HG02798 (cell line): ENCODE results near the gene YWHAE.
"Not testable (repeated sequence)": the region's sequence is repeated elsewhere in the genome, so short reads cannot be mapped to it uniquely, and the experiment has no call there.

Source experiments
- ATAC-seq: cut with Tn5 transposase; IDR thresholded peaks from one replicate; pipeline ENCODE4 v1.9.1; 2021; ENCODE audit warnings: mild to moderate bottlenecking; ENCODE audit not compliant: unreplicated experiment, poor library complexity

The YWHAE gene

GRCh38 chr17:1413281-1413791, 13.3 kb upstream of the YWHAE start:
- ATAC-seq: no peak

- no peak for ATAC-seq
Measured at GRCh38 chr17:1412185-1413110, 12.4 kb upstream of the YWHAE start.

DNA sequence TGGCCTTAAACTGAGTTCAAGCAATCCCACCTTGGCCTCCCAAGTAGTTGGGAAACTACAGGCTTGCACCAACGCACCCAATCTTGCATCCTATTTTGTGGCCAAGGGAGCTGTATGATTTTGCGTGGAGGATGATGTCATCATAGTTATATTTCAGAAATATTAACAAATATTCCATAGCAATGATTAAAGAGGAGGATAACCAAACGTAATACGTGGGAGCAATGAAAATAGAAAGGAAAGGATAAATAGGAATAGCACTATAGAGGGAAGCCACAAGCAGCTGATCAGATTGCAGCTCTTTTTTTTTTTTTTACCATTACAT, 2.2 kb upstream of the YWHAE start:
- ATAC-seq: no peak

DNA sequence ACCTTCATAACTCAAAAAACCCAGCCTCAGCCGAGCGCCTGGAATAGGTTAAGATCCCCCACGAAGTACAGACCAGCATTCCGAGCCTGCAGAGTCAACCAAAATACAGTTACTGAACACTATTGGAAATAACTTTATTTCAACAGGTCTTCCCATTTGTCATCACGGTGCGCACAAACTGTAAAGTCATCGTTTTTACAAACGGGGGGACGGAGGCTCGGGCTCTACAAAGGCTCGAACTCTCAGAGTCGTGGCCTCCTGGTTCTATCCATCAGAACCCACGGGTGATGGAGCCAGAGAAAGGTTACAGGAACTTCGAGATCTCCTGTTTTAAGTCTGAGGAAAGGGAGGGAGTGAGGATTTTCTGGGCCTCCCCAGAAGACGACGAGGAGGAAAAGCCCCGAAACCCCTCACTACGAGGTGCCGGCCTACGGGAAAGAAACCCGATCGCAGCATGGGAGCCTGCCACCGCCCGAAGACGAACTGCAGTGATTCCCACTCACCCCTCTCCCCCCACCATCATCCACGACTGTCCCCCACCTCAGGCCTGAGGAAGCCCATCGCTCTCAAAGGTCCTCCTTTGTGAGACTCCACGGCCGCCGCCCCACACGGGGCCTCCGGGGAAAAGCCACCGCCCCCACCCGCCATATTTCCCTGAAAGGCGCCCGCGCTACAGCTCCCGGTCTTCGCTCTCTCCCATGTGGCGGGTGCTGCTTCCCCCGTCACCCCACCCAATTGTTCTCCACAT, 917 bp downstream of the YWHAE start:
- peak; percentile 20 for ATAC-seq

DNA sequence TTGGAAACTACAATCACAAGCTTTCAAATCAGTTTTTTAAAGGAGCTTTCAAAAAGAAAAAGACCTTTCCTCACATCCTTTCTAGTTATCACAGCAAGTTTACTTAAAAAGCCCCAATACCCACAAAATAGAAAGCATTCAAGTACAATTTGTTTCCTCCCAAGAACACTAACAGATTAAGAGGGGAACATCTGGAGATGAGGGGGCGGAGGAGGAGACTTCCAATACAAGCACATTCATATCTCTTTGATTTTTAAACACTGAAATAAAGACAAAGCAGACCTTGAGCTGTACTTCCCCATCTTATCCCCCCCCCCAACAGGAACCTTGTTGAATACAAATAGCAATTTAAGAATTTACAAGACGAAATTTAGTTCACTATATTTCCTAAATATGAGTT, 2.0 kb downstream of the YWHAE start:
- ATAC-seq: no peak

DNA sequence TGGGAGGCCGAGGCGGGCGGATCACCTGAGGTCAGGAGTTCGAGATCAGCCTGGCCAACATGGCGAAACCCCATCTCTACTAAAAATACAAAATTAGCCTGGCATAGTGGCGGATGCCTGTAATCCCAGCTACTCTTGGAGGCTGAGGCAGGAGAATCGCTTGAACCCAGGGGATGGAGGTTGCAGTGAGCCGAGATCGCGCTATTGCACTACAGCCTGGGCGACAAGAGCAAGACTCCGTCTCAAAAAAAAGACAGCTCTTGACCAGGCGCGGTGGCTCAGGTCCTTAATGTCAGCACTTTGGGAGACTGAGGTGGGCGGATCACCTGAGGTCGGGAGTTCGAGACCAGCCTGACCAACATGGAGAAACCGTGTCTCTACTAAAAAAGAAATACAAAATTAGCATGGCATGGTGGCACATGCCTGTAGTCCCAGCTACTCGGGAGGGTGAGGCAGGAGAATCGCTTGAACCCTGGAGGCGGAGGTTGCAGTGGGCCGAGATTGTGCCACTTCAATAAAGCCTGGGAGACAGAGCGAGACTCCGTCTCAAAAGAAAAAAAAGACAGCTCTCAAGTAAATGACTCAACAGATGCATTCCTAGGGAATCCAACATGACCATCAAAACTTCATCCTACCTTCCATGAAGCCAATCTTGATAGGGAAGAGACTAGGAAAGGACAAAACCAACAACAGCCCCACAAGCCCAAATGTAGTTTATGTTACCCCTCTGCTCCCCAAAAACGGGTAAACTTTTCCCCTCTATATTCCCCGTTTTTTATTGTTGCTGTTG, 4.0 kb downstream of the YWHAE start:
- ATAC-seq: not testable (repeated sequence)

- no peak for ATAC-seq
Measured at GRCh38 chr17:1391577-1391976, 8.4 kb downstream of the YWHAE start.

GRCh38 chr17:1390432-1391367, 9.3 kb downstream of the YWHAE start:
- no peak for ATAC-seq

DNA sequence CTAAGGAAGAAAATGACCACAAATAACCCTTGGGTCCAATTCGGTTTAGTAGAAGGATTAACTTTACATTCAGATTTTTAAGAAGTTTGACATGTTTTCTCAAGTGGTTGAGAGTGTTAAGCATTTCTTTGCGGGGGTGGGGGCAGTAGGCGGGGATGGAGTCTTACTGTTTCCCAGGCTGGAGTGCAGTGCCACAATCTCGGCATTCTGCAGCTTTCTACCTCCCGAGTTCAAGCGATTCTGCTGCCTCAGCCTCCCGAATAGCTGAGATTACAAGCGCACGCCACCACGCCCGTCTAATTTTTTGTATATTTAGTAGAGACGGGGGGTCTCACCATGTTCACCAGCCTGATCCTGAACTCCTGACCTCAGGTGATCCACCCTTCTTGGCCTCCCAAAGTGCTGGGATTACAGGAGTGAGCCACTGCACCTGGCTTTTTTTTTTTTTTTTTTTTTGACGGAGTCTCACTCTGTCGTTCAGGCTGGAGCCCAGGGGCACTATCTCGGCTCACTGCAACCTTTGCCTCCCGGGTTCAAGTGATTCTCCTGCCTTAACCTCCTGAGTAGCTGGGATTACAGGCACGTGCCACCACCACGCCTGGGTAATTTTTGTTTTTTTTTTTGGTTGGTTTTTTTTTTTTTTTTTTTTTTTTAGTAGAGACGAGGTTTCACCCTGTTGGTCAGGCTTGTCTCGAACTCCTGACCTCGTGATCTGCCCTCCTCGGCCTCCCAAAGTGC, 12.4 kb downstream of the YWHAE start:
- not testable (repeated sequence) for ATAC-seq

DNA sequence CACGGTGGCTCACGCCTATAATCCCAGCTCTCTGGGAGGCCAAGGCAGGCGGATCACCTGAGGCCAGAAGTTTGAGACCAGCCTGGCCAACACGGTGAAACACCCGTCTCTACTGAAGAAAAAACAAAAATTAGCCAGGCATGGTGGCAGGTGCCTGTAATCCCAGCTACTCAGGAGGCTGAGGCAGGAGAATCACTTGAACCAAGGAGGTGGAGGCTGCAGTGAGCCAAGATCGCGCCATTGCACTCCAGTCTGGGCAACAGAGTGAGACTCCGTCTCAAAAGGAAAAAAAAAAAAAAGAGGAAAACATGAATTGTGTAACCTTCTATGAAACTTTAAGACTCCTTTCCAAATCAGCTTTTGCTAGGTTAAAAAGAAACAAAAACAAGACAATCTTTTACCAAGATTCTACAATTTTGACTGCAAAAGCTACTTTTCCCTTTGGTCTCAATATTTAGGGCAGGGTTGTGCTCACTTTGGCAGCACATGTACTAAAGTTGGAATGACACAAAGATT, 13.3 kb downstream of the YWHAE start:
- ATAC-seq: not testable (repeated sequence)

GRCh38 chr17:1386265-1386664, 13.8 kb downstream of the YWHAE start:
- ATAC-seq: no peak

DNA sequence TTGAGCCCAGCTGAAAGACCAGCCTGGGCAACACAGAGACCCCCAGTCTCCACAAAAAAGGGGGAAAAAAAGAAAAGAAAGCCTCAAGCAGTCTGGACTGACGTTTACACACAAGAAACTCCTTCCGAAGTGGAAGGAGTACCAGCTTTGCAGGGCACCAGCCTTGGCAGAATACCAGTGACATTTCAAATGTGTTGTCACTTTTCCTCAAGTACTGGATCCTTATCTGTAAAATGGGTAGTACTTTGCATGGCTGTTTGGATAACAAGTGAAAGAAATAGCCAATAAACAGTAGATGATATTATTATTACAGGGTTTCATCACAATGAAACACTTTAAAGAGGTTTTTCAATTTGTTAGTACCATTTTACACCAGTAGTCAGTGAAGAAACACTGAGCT, 14.2 kb downstream of the YWHAE start:
- ATAC-seq: no peak

GRCh38 chr17:1384905-1385435, 15.1 kb downstream of the YWHAE start:
- no peak for ATAC-seq

- peak; percentile 57 for ATAC-seq
Measured at GRCh38 chr17:1379930-1380313, 20.1 kb downstream of the YWHAE start.

DNA sequence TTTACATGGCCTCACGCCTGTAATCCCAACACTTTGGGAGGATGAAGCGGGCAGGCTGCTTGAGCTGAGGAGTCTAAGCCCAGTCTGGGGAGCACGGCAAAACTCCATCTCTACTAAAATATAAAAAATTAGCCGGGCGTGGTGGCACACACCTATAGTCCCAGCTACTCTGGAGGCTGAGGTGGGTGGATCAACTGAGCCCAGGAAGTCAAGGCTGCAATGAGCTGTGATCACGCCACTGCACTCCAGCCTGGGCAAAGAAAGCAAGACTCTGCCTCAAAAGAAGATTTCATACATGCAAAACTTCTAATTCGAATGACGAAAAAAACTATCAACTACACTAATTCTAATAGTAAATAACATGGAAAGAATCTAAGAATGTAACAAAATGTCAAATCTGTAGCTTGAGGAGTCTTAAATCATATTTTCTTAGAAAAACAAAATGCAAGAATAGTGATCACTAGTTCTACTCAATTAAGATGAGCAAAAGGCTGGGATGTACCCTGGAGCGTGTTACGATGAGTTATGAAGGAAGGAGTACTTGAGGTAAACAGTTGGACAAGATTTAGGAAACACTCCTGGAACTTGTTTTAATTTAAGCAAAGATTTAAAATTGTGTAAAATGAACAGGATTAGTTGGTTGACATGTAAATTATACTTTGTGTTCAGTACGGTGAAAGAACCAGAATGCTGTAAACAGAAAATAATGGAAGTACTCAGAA, 20.7 kb downstream of the YWHAE start:
- ATAC-seq: no peak

DNA sequence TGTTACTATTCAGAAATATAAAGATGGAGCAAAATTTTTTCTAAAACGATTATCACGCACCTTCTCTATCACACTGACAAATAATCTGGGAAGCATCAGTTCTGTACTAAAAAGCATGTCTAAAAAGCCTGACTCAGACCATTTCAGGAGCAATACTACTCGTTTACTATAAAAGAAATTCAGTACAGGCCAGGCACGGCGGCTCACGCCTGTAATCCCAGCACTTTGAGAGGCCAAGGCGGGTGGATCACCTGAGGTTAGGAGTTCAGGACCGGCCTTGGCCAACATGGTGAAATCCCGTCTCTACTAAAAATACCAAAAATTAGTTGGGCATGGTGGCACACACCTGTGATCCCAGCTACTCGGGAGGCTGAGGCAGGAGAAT, 21.6 kb downstream of the YWHAE start:
- not testable (repeated sequence) for ATAC-seq

- no peak for ATAC-seq
Measured at GRCh38 chr17:1377334-1377733, 22.7 kb downstream of the YWHAE start.

- ATAC-seq: no peak
Measured at GRCh38 chr17:1376061-1376460, 24.0 kb downstream of the YWHAE start.
